ENCODE data around the gene BICRAL.
"Not testable (repeated sequence)": the region's sequence is repeated elsewhere in the genome, so short reads cannot be mapped to it uniquely, and the experiment has no call there.

BICRAL gene

DNA sequence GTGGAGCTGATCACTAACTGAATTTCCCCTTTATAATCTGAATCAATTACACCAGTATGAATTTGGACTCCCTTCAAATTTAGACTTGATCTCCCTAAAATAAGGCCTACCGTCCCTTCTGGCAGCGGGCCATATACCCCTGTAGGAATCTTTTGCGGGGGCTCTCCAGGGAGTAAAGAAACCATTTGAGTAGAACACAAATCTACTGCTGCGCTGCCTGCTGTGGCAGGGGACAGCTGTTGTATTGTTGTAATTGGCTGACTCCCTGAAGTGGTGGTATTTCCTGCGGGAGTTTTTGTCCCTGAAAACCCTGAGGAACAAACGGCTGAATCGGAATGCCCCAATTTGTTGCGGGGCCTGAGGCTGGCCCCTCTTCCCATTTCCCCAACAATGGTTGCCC lies 118.0 kb downstream of the BICRAL start:
- H3K27ac ChIP-seq: no peak overlapping the region
- TF ChIP-seq, protein P1, sequence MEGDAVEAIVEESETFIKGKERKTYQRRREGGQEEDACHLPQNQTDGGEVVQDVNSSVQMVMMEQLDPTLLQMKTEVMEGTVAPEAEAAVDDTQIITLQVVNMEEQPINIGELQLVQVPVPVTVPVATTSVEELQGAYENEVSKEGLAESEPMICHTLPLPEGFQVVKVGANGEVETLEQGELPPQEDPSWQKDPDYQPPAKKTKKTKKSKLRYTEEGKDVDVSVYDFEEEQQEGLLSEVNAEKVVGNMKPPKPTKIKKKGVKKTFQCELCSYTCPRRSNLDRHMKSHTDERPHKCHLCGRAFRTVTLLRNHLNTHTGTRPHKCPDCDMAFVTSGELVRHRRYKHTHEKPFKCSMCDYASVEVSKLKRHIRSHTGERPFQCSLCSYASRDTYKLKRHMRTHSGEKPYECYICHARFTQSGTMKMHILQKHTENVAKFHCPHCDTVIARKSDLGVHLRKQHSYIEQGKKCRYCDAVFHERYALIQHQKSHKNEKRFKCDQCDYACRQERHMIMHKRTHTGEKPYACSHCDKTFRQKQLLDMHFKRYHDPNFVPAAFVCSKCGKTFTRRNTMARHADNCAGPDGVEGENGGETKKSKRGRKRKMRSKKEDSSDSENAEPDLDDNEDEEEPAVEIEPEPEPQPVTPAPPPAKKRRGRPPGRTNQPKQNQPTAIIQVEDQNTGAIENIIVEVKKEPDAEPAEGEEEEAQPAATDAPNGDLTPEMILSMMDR (conservative IDR thresholded peaks at IDR 0.05): no peak
- TF ChIP-seq ZFX (IDR thresholded peaks at IDR 0.05): no peak

DNA sequence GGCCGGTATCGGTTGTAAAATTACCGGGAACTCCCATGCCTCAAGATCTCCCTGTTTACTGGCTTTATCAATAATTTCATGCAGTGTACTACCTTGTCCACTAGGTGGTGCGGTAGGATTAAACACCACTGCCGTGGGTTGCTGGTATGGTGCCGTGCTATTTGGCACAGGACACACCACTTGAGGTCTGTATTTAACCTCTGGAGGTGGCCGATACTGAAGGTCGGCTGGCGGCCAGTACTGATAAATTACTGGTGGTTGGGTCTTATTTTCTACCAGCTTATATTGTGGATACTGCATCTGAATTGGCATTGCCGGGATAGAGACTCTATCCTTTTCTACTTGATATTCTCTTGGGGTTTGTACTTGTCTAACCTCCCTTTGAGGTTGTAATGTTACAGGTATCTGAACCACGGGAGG lies 119.7 kb downstream of the BICRAL start:
- H3K27ac ChIP-seq: no peak overlapping the region
- TF ChIP-seq ZFX (IDR thresholded peaks at IDR 0.05): no peak
- TF ChIP-seq, protein P1 (conservative IDR thresholded peaks at IDR 0.05): peak; percentile 94

DNA sequence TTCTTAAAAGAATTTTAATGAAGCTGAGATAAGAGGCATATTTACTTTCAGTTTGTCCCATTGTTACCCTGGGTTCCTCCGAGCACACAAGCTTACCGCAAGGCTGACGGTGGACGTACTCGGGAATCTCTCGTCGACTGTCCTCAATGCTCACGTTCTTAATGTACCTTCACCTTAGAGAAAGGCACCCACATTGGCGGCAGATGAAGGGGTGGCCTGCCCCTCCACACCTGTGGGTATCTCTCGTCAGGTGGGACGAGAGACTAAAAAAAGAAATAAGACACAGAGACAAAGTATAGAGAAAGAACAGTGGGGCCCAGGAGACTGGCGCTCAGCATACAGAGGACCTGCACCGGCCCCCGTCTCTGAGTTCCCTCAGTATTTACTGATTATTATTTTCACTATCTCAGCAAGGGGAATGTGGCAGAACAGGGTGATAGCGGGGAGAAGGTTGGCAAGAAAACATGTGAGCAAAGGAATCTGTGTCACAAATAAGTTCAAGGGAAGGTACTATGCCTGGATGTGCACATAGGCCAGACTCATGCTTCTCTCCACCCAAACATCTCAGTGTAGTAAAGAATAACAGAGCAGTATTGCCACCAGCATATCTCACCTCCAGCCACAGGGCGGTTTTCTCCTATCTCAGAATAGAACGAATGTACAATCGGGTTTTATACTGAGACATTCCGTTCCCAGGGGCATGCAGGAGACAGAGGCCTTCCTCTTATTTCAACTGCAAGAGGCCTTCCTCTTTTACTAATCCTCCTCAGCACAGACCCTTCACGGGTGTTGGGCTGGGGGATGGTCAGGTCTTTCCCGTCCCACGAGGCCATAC lies 120.8 kb downstream of the BICRAL start:
- H3K27ac ChIP-seq: not testable (repeated sequence)

GRCh38 chr6:42904467-42904866 lies 122.6 kb downstream of the BICRAL start:
- no peak for TF ChIP-seq ZFX (IDR thresholded peaks at IDR 0.05)
- H3K27ac ChIP-seq: no peak overlapping the region

DNA sequence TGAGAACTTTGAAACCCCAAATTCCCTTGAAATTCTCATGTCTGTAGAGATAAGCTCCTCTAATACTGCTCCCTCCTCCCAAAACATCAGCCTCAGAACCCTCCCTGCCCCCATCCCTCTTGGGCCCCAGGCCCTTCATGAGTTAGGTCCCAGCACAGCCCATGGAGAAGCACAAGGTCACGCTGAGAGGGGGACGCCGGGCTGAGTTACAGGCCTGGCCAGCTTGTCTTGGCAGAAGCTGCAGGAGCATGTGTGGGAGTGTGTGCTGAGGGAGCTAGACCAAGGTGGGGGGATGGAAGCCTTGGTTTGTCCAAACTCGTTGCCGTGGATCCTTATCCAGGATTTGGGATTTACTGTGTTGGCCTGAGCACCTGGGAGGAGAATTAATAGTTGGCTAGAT lies 125.5 kb downstream of the BICRAL start:
- H3K27ac ChIP-seq: no peak overlapping the region
- TF ChIP-seq ZFX (IDR thresholded peaks at IDR 0.05): no peak
- TF ChIP-seq, protein P1 (conservative IDR thresholded peaks at IDR 0.05): no peak

DNA sequence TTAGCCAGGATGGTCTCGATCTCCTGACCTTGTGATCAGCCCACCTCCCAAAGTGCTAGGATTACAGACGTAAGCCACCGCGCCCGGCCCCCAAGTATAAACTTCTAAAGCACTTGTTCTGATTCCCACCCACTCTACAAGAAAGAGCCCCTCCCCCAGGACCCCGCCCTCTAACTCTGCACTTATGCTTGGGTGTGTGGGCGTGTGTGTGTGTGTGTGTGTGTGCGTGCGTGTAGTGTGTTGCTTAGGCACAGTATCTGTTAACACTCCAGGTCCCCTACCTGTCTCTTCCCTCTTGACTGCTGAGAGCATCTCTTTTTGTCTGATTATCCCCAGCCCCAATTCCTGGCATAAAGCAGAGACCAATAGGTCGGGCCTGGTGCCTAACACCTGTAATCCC lies 128.0 kb downstream of the BICRAL start:
- TF ChIP-seq, protein P1 (conservative IDR thresholded peaks at IDR 0.05): no peak
- TF ChIP-seq ZFX (IDR thresholded peaks at IDR 0.05): no peak
- H3K27ac ChIP-seq: no peak overlapping the region

- no peak overlapping the region for H3K27ac ChIP-seq
- TF ChIP-seq ZFX (IDR thresholded peaks at IDR 0.05): no peak
- TF ChIP-seq, protein P1 (conservative IDR thresholded peaks at IDR 0.05): no peak
Measured at GRCh38 chr6:42911171-42912021, 129.5 kb downstream of the BICRAL start.

GRCh38 chr6:42914546-42914945 lies 132.7 kb downstream of the BICRAL start:
- H3K27ac ChIP-seq: no peak overlapping the region
- TF ChIP-seq, protein P1 (conservative IDR thresholded peaks at IDR 0.05): no peak
